HuH-7 (cell line): ENCODE measurements around the gene DARS2.
"Not testable (repeated sequence)": the region's sequence is repeated elsewhere in the genome, so short reads cannot be mapped to it uniquely, and the experiment has no call there.

Experiments
- DNase-seq: peaks from one replicate; pipeline ENCODE4 v3.0.0; 2011; ENCODE audit warnings: low spot score

DARS2 gene, protein sequence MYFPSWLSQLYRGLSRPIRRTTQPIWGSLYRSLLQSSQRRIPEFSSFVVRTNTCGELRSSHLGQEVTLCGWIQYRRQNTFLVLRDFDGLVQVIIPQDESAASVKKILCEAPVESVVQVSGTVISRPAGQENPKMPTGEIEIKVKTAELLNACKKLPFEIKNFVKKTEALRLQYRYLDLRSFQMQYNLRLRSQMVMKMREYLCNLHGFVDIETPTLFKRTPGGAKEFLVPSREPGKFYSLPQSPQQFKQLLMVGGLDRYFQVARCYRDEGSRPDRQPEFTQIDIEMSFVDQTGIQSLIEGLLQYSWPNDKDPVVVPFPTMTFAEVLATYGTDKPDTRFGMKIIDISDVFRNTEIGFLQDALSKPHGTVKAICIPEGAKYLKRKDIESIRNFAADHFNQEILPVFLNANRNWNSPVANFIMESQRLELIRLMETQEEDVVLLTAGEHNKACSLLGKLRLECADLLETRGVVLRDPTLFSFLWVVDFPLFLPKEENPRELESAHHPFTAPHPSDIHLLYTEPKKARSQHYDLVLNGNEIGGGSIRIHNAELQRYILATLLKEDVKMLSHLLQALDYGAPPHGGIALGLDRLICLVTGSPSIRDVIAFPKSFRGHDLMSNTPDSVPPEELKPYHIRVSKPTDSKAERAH

GRCh38 chr1:173824315-173825081, at the start of gene DARS2, which contains the start of gene CENPL:
Gene DARS2, plus strand, starts transcription at chr1:173824673. Its CDS starts 557 bp downstream, at chr1:173825230.
Gene CENPL, minus strand, starts transcription at chr1:173824883. Its CDS starts 13,584 bp downstream, at chr1:173811299.
- DNase-seq: peak; percentile 66

GRCh38 chr1:173775578-173776226, 48.8 kb upstream of the DARS2 start:
- DNase-seq: no peak

GRCh38 chr1:173779936-173780335, 44.5 kb upstream of the DARS2 start:
- no peak for DNase-seq

DNA sequence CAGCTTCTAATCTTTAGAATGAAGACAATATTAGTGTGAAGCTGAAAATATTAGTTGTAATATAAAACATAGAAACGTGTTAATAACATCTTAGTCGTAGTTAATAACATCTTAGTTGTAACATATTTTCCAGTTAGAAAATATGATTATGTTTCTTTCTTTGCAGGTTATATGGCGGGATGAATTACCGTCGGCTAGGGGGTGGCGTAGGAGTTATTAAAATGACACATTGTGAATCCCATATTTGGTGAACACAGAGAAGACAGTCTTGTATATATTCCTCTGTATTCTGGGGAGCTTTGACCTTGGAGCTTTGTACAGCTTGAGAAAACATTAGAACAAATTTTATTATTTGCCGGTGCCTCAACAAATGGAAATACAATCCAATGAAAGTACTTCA, 39.5 kb upstream of the DARS2 start:
- no peak for DNase-seq

GRCh38 chr1:173789841-173790240, 34.6 kb upstream of the DARS2 start:
- DNase-seq: no peak

- no peak for DNase-seq
Observed at GRCh38 chr1:173798078-173798477, 26.4 kb upstream of the DARS2 start.

- not testable (repeated sequence) for DNase-seq
Observed at GRCh38 chr1:173799995-173800394, 24.5 kb upstream of the DARS2 start.

DNA sequence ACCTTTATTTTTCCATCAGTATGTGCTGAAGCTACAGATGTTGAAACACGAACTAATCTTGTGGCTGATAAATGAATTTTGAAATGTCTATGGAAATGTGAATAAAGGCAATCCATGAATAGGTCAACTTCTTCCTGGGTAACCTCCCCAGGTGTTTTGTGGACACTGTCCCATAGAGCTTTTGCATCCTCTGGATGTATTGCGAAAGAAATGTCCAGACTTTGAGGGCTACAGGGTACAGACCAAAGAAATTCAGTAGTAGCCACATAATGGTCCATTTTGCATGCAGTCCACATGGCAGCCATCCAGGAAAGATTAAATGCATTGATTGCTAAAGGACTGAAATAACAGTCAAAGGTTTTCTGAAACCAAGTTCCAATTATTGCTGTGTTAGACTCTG, 21.5 kb upstream of the DARS2 start:
- DNase-seq: no peak

DNA sequence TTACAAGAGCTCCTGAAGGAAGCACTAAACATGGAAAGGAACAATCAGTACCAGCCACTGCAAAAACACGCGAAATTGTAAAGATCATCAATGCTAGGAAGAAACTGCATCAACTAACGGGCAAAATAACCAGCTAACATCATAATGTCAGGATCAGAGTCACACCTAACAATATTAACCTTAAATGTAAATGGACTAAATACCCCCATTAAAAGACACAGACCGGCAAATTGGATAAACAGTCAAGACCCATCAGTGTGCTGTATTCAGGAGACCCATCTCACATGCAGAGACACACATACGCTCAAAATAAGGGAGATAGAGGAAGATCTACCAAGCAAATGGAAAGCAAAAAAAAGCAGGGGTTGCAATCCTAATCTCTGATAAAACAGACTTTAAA, 10.8 kb upstream of the DARS2 start:
- not testable (repeated sequence) for DNase-seq

DNA sequence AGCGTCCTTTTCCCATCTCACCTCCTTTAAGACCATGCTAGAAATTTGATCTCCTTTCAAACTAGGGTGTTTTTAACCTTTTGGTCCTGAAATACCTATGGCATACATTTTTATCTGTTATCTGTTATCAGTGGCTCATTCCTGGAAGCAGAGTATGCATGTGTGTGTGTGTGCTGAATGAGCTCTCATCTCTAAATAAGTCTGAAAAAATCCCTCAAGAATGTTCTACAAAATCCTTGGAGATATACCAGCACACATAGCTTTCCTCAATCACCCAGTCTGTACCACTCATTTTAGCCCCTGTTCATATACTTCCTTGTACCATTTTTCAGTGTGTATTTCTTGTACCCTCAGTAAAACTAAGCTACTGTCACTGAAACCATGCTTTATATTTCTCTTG, 6.0 kb upstream of the DARS2 start:
- DNase-seq: no peak

GRCh38 chr1:173821680-173822079, 2.8 kb upstream of the DARS2 start:
- DNase-seq: no peak

DNA sequence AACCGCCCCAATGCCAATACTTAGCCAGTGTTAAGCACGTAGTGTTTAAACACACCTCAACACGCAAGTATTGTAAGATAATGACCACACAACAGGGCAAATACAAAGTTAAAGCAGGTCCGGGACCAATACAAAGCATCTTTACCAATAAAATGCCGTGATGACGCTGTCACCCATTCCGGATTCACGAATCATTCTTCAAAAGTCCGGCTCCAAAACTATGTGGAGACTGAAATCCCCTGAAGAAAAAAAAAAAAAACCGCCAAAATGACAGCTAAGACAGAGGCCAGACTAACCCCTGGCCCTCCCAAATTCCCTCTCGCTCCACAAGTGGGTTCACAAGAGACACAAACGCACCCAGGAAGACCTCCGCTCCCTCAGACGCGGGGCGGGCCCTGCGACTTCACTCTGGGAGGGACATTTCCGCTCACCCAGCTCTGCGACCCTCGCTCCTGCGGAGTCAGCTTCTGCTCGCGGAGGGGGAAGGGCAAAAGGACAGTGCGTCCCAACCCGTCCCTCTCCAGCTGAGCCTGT, 625 bp upstream of the DARS2 start:
- no peak for DNase-seq

DNA sequence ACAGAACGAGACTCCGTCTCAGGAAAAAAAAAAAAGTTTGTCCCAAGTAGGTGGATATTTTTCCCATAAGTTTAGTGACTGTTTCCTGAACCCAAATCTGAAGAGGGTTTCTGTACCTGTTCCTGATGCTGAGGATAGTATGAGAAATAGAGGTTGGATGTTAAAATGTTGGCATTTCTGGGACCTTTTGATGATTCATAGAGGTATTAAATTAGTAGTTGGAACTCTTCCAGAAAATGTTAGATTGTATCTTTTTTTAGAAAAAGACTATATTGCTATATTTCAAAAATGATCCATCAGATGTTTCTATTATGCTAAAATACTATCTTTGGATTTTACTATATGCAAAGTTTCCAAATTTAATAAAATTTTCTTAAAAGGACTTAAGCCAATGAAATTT, 3.1 kb downstream of the DARS2 start:
- no peak for DNase-seq

DNA sequence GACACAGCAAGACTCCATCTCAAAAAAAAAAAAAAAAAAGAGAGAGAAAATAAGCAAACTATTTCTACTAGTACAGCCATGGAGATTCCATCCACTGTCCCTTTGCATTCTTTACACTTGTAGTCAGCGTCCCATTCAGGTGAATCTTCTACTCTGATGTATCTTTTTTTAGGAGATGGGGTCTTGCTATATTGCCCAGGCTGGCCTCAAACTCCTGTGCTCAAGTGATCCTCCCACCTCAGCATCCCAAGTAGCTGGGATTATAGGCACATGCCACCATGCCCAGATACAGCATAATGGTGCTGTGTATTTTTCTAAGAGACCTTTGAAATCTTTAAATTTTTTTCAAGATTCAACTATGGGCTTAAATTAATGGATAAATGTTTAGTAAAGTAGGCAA, 8.3 kb downstream of the DARS2 start:
- DNase-seq: no peak

- no peak for DNase-seq
Observed at GRCh38 chr1:173852105-173852504, 27.6 kb downstream of the DARS2 start.

- no peak for DNase-seq
Observed at GRCh38 chr1:173853074-173853473, 28.6 kb downstream of the DARS2 start.

DNA sequence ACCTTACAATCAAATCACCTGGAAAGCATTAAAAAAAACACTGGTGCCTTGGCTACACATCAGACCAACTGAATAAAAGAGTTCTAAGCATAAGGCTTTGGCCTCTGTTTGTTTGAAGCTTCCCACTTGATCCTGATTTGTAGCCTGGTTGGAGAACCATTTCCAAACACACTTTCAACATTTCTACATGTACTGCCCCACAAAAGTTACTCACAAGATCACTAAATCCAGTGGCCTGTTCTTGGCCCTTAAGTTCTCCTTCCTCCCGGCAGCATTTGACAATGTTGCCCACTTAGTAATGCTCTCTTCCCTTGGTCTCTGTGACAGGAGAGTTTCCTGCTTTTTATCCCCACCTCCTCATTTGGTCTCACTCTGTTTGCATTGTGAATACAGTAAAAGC, 31.5 kb downstream of the DARS2 start:
- no peak for DNase-seq

GRCh38 chr1:173856903-173857302, 32.4 kb downstream of the DARS2 start:
- no peak for DNase-seq

GRCh38 chr1:173857363-173857917, 33.0 kb downstream of the DARS2 start:
- no peak for DNase-seq

- DNase-seq: not testable (repeated sequence)
Observed at GRCh38 chr1:173859547-173859946, 35.1 kb downstream of the DARS2 start.

- no peak for DNase-seq
Observed at GRCh38 chr1:173860065-173860464, 35.6 kb downstream of the DARS2 start.

DNA sequence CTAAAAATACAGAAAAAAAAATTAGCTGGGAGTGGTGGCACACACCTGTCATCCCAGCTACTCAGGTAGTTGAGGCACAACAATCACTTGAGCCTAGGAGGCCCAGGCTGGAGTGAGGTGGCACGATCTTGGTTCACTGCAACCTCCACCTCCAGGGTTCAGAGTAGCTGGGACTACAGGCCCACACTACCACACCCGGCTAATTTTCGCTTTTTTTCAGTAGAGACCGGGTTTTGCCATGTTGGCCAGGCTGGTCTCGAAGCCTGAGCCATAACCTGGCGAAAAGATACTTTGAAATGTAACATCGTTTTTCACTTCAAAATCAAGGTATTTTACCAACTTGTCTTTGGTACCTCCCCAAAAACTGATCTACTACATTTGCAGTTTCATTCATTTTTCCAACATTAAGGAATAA, 37.3 kb downstream of the DARS2 start:
- DNase-seq: no peak
